ENCODE results near the gene HOMER2.

DNA sequence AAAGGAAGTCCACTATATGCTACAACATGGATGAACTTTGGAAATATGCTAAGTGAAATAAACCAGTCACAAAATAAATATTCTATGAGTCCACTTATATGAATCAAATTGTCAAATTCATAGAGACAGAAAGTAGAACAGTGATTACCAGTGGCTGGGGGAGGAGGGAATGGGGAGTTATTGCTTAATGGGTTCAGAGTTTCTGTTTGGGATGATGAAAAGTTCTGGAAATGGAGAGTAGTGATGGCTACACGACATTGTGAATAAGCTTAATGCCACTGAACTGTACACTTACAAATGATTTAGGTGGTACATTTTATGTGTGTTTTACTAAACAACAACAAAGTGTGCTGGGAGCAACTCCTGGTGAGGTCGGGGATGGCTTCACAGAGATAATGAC is 38.1 kb downstream of the HOMER2 start:
- TF ChIP-seq CTCF (conservative IDR thresholded peaks at IDR 0.05; ENCODE audit: low read depth, low read length), result no peak
- no peak for TF ChIP-seq CEBPB (IDR thresholded peaks at IDR 0.05; ENCODE audit: low read depth, low read length)
- TF ChIP-seq RCOR1 (IDR thresholded peaks at IDR 0.05; ENCODE audit: insufficient replicate concordance, low read length), result no peak
- no peak for TF ChIP-seq POLR2A (IDR thresholded peaks at IDR 0.05; ENCODE audit: low read depth, low read length)
- no peak for TF ChIP-seq CHD1 (IDR thresholded peaks at IDR 0.05; ENCODE audit: low read depth, low read length)
- TF ChIP-seq RAD21 (IDR thresholded peaks at IDR 0.05; ENCODE audit: low read length), result no peak
